Transverse colon (tissue), 4 donors: ENCODE measurements around the gene RMDN2. TPM values are rescaled to one million over a fixed set of nuclear protein-coding genes. Genes with fewer than 3 reads are reported as not detected.
"Not testable (repeated sequence)": the region's sequence is repeated elsewhere in the genome, so short reads cannot be mapped to it uniquely, and the experiment has no call there.

Experiments used
- DNase-seq: peaks from one replicate; pipeline ENCODE4 v3.0.0-alpha.2; 2019
- H3K27ac ChIP-seq, 4 donors: fragments of 200-600 bp; sonication (generic); 2 replicates each; pipeline ENCODE4 v1.5.1; 2016 to 2018; ENCODE audit warnings: inconsistent platforms in 4 of 4
- H3K27me3 ChIP-seq: fragments of 200-600 bp; sonication (generic); 2 replicates; pipeline ENCODE4 v1.5.1; 2017; ENCODE audit warnings: inconsistent platforms
- H3K36me3 ChIP-seq, 4 donors: fragments of 200-600 bp; sonication (generic); 2 replicates each; pipeline ENCODE4 v1.5.1; 2017 to 2019; ENCODE audit warnings: inconsistent platforms in 4 of 4
- H3K4me1 ChIP-seq, 4 donors: fragments of 200-600 bp; sonication (generic); 2 replicates each; pipeline ENCODE4 v1.5.1; 2017 to 2020; ENCODE audit warnings: inconsistent platforms in 4 of 4
- H3K4me3 ChIP-seq, 4 donors: fragments of 200-600 bp; sonication (generic); 1 replicate in 1 of 4; 2 replicates in 3 of 4; pipeline versions ENCODE4 v1.5.1 to v1.6.1; 2017 to 2019; ENCODE audit warnings: inconsistent platforms in 4 of 4
- H3K9me3 ChIP-seq, 2 donors: fragments of 200-600 bp; sonication (generic); 2 replicates each; pipeline ENCODE4 v1.5.1; 2017 to 2019; ENCODE audit warnings: inconsistent platforms in 2 of 2
- CTCF ChIP-seq, 5 experiments: fragments of 200-600 bp in 3 of 5; fragments of 450-650 bp in 2 of 5; sonication (generic) in 3 of 5; IDR thresholded peaks; 1 replicate in 2 of 5; 2 replicates in 3 of 5; pipeline ENCODE4 v1.5.1; 2016 to 2017; ENCODE audit warnings: antibody characterized with exemption in 5 of 5, inconsistent platforms in 3 of 5, mild to moderate bottlenecking in 2 of 5, moderate library complexity in 1 of 5
- EP300 ChIP-seq: sonication (generic); formaldehyde crosslinking; IDR thresholded peaks from one replicate; pipeline ENCODE4 v1.6.1; 2017; ENCODE audit warnings: antibody characterized with exemption, low read depth
- POLR2A ChIP-seq: fragments of 450-650 bp; IDR thresholded peaks from one replicate; pipeline ENCODE4 v1.6.1; 2016; ENCODE audit warnings: antibody characterized with exemption, mild to moderate bottlenecking, moderate library complexity
- POLR2AphosphoS5 ChIP-seq, 3 donors: sonication (generic); formaldehyde crosslinking; IDR thresholded peaks; one replicate each; pipeline ENCODE4 v1.6.1; 2016; ENCODE audit warnings: antibody characterized with exemption in 3 of 3
- WGBS, 2 donors: methylation state at CpG; one replicate each; pipeline ENCODE4 v1.1.5; 2018; ENCODE audit warnings: low coverage in 1 of 2; 5-methylcytosine and 5-hydroxymethylcytosine counted together
- in situ Hi-C, 4 donors: fragments of 200-750 bp; cut with MboI; loops; one replicate each; pipeline versions ENCODE4 v1.15.0 to v1.15.1; 2017; ENCODE audit warnings: low sequenced_read_pairs in 3 of 4, low pct_ligation_motif_present in 1 of 4, low pct_unique_long_range_greater_than_20kb in 1 of 4
- intact Hi-C: fragments of 100-400 bp; cut with DNase I; formaldehyde crosslinking; loops from one replicate; pipeline ENCODE4 v1.15.1; 2023; ENCODE audit warnings: low total_unique reads
- total RNA-seq, 4 donors: library from RNA; depleted of rRNA; stranded (reverse); fragments of >200 nt; gene quantifications; one replicate each; pipeline ENCODE4 v1.1.0, GENCODE V29; 2016

Gene RMDN2
- total RNA-seq, 4 donors from 2014 or later, result 12.3 to 48.3 (median 28.9) TPM

- intact Hi-C loops, result no loop called here
Observed at GRCh38 chr2:37926635-37927034, 1.5 kb downstream of the RMDN2 start.

GRCh38 chr2:37928377-37928776, 3.3 kb downstream of the RMDN2 start:
- Histone ChIP-seq H3K4me1 (peaks cover 0 to 48% (median 31%) of the 10 kb centered on the region in 4 donors), H3K36me3 (no peaks in the 10 kb centered on the region), H3K9me3 (no peaks in the 10 kb centered on the region), H3K27me3 (no peaks in the 10 kb centered on the region), H3K27ac (peak overlapping the region; percentile 31 to 63 (median 46)), H3K4me3 (no peak overlapping the region)
- WGBS, 2 donors, result 45 to 52% methylated on average over 2 of the region's 2 CpGs
- intact Hi-C loops, result no loop called here
- peak in 1 of 3 donors; percentile 8 for TF ChIP-seq POLR2AphosphoS5 (IDR thresholded peaks at IDR 0.05)
- TF ChIP-seq CTCF (IDR thresholded peaks at IDR 0.05), result no peak
- in situ Hi-C loops, result no loop called here
- DNase-seq, result no peak

More at GRCh38 chr2:37926635-37927034, 1.5 kb downstream of the RMDN2 start:
- peak overlapping the region in 3 of 4 donors; percentile 26 to 98 (median 91) for H3K27ac ChIP-seq
- H3K27me3 ChIP-seq, result no peaks in the 10 kb centered on the region
- no peaks in the 10 kb centered on the region for H3K9me3 ChIP-seq
- 88 to 89% methylated on average over 6 of the region's 6 CpGs for WGBS, 2 donors
- TF ChIP-seq POLR2A, result no peak
- TF ChIP-seq EP300, result no peak
- TF ChIP-seq POLR2AphosphoS5 (IDR thresholded peaks at IDR 0.05), result no peak
- TF ChIP-seq CTCF (IDR thresholded peaks at IDR 0.05), result no peak
- H3K36me3 ChIP-seq, result no peaks in the 10 kb centered on the region
- DNase-seq, result no peak
- in situ Hi-C loops, result no loop called here
- H3K4me1 ChIP-seq, result peaks cover under 1 to 57% (median 37%) of the 10 kb centered on the region in 4 donors
- H3K4me3 ChIP-seq, result peak overlapping the region in 2 of 4 donors; percentile 66 to 73

- intact Hi-C loops, H3K27me3 ChIP-seq, H3K4me3 ChIP-seq, DNase-seq, in situ Hi-C loops, H3K36me3 ChIP-seq, H3K27ac ChIP-seq, H3K9me3 ChIP-seq: not testable (repeated sequence)
- H3K4me1 ChIP-seq, result peaks cover 0 to 43% (median 22%) of the 10 kb centered on the region in 4 donors
- 38 to 92% methylated on average over 1 to 5 of the region's 5 CpGs for WGBS, 2 donors
Observed at GRCh38 chr2:37930392-37930791, 5.3 kb downstream of the RMDN2 start.

- in situ Hi-C loops, H3K9me3 ChIP-seq, DNase-seq, intact Hi-C loops, H3K27ac ChIP-seq, H3K4me3 ChIP-seq, H3K36me3 ChIP-seq, H3K27me3 ChIP-seq: not testable (repeated sequence)
- WGBS, 2 donors, result 100% methylated on average over 4 of the region's 28 CpGs; no CpG with 5 or more reads in 1 of the 2 donors
- peaks cover 0 to 24% (median 7%) of the 10 kb centered on the region in 4 donors for H3K4me1 ChIP-seq
Observed at GRCh38 chr2:37932873-37933272, 7.8 kb downstream of the RMDN2 start.

GRCh38 chr2:37934591-37935513, 9.8 kb downstream of the RMDN2 start:
- Histone ChIP-seq H3K4me1 (peaks cover 0 to 10% (median 0%) of the 10 kb centered on the region in 4 donors), H3K27ac (no peak overlapping the region), H3K27me3 (no peaks in the 10 kb centered on the region), H3K4me3 (no peak overlapping the region), H3K36me3 (no peaks in the 10 kb centered on the region), H3K9me3 (no peaks in the 10 kb centered on the region)
- in situ Hi-C loops (no loop called here), intact Hi-C loops (no loop called here)
- no peak for DNase-seq
- no peak for TF ChIP-seq POLR2AphosphoS5 (IDR thresholded peaks at IDR 0.05)
- no peak for TF ChIP-seq CTCF (IDR thresholded peaks at IDR 0.05)
- no peak for TF ChIP-seq POLR2A
- TF ChIP-seq EP300, result no peak
- 57 to 67% methylated on average over 6 to 7 of the region's 7 CpGs for WGBS, 2 donors

GRCh38 chr2:37937568-37937967, 12.5 kb downstream of the RMDN2 start:
- H3K27ac ChIP-seq, H3K4me3 ChIP-seq, DNase-seq, H3K27me3 ChIP-seq, H3K36me3 ChIP-seq, H3K9me3 ChIP-seq, H3K4me1 ChIP-seq, in situ Hi-C loops, intact Hi-C loops: not testable (repeated sequence)
- 73% methylated on average over 1 of the region's 1 CpG; no CpG with 5 or more reads in 1 of the 2 donors for WGBS, 2 donors

GRCh38 chr2:37941267-37941666, 16.2 kb downstream of the RMDN2 start:
- WGBS, 2 donors, result 97% methylated on average over 8 of the region's 8 CpGs; no CpG with 5 or more reads in 1 of the 2 donors
- H3K27me3 ChIP-seq, H3K27ac ChIP-seq, H3K4me3 ChIP-seq, H3K36me3 ChIP-seq, H3K4me1 ChIP-seq, DNase-seq, in situ Hi-C loops, H3K9me3 ChIP-seq: not testable (repeated sequence)
- intact Hi-C loops, result loop anchor here (1.0 kb wide), 1 partner anchor 38 kb away; no protein-coding TSS in a partner anchor
